GM21390 (cell line): ENCODE measurements around the gene BBOF1.
"Not testable (repeated sequence)": the region's sequence is repeated elsewhere in the genome, so short reads cannot be mapped to it uniquely, and the experiment has no call there.

Experiments
- ATAC-seq: cut with Tn5 transposase; IDR thresholded peaks from one replicate; pipeline ENCODE4 v1.9.1; 2021; ENCODE audit not compliant: unreplicated experiment

Gene BBOF1

DNA sequence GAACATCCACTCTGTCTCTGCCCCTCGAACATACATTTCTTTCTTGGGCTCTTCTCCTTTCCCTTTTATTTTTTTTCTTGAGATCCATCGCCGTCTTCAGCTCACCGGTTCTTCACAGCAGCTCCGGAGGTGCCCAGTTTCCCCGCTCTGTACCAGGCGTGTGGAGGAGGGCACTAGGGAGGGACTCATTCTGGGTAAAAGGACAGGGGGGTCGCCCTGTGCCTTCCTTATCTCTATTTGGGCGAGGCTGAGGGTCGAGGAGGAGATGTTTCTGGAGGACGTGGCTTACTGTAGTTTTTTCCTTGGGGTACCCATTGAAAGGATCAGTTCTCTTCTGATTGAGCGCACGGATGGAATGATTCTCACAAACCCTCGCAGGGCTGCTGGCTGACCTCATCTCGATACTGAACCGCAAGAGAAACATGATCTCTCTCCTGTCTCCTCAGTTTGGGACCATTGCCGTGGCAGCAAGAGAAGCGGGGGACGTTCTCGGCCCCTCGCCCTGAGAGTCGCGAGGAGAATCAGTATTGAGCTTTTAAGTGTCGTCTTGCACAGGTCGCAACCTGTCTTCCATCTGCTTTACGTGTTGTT lies 66.0 kb downstream of the BBOF1 start:
- ATAC-seq, result no peak

DNA sequence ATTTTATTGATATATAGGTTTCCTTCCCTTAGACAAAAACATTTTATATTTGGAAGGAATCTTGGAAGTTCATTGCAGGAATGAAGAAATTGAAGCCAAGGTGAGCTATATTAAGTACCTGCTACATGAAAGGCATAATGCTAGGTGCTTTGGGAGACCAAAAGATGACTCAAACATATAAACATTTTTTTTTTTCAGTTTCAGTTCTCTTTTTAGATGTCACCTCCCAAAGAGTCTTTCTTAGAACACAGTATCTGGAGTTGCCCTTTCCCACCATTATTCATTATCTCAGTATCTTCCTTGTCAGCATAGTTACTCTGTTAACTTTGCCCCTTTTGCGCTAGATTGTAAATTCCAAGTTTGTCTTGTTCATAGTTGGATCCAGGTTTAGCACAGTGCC lies 66.7 kb downstream of the BBOF1 start:
- ATAC-seq, result no peak

DNA sequence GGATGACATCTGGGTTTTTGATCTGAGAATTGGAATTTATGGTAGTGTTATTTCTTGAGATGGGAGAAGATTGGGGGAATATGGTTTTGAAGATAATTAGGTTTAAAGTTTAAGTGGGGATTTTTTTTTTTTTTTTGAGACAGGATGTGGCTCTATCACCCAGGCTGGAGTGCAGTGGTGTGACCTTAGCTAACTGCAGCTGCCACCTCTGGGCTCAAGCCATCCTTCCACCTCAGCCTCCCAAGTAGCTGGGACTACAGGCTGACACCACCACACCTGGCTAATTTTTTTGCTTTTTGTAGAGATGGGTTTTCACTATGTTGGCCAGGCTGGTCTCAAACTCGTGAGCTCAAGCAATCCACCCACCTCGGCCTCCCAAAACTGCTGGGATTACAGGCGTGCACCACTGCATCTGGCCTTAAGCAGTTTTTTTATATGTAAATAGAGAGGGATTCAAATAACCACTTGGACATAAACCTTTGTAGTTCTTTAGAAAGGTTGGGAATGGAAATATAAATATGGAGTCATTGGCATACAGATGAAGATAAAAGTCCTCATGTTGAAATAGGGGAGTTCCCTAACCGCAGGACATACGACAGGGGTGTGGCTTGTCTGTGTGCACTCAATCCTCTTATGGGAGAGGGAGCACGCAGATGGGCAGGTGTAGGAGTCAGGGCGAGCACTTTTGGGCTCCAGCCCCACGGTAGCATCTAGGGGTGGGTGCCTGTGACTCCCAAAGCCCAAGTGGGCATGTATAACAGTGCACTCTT lies 70.3 kb downstream of the BBOF1 start:
- no peak for ATAC-seq

DNA sequence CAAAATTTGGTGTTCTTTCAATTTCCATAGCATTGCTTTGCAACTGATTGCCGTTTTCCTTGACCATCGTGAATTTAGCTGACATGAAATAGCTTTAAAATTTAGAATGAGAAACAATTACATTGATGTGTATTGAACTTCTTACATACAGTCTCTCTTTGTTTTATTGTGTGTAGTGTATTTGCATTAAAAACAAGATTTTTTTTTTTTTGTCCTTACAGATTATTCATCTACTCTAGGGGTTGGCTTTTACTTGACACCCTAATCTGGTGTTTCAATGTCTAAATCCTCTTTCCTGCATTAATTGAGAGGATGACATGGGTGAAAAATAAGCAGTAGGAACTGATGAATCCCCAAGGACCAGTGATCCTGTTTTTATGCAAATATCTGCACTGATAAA lies 86.2 kb downstream of the BBOF1 start:
- no peak for ATAC-seq

DNA sequence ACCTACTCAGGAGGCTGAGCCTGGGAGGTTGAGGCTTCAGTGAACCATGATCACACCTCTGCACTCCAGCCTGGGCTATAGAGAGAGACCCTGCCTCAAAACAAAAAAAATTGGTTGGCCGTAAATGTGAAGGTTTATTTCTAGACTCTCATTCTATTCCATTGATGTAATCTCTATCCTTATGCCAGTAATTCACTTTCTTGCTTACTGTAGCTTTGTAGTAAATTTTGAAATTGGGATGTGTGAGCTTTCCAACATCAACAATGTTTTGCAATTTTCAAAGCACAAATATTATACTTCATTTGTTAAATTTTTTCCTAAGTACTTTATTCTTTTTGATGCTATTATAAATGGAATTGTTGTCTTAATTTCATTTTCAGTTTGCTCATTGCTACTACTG lies 90.2 kb downstream of the BBOF1 start:
- no peak for ATAC-seq

DNA sequence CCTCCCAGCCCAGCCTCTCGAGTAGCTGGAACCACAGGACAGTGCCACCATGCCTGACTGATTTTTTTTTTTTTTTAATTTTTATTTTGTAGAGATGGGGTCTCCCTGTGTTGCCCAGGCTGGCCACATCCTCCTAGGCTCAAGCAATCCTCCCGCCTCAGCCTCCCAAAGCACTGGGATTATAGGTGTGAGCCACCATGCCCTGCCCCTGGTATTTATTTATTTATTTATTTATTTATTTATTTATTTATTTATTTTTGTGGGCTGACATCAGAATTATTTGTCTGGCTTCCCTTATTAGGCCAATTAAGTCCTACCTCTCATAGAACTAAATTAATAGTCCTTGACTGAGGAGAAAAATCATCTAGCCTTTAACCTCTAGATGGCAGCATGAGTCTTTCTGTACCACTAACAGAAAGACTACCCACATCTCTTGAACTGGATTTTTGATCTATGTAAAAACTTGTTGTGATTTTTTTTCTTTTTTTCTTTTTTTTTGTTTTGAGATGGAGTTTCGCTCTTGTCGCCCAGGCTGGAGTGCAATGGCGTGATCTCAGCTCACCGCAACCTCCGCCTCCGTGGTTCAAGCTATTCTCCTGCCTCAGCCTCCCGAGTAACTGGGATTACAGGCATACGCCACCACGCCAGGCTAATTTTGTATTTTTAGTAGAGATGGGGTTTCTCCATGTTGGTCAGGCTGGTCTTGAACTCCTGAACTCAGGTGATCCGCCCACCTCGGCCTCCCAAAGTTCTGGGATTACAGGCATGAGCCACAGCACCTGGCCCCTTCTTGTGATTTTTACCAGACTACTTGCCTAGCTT lies 92.5 kb downstream of the BBOF1 start:
- not testable (repeated sequence) for ATAC-seq
